Stomach (tissue), 9 donors: Measurements from ENCODE around the gene SORCS2. TPM values are rescaled to one million over a fixed set of nuclear protein-coding genes. Genes with fewer than 3 reads are reported as not detected.

ENCODE experiments used
- DNase-seq, 2 donors: peaks; one replicate each; pipeline versions ENCODE4 v3.0.0 to v3.0.0-alpha.2; 2013 to 2019
- H3K27ac ChIP-seq, 5 donors: fragments of 200-600 bp in 4 of 5; sonication (generic) in 4 of 5; one replicate each; pipeline ENCODE4 v1.5.1; 2013 to 2019; ENCODE audit warnings: mild to moderate bottlenecking in 1 of 5, moderate library complexity in 1 of 5
- H3K27me3 ChIP-seq, 3 donors: fragments of 200-600 bp; sonication (generic); one replicate each; pipeline ENCODE4 v1.5.1; 2017 to 2019; ENCODE audit warnings: mixed run types in 1 of 3
- H3K36me3 ChIP-seq, 4 donors: fragments of 200-600 bp; sonication (generic); 1 replicate in 3 of 4; 2 replicates in 1 of 4; pipeline ENCODE4 v1.5.1; 2016 to 2019
- H3K4me1 ChIP-seq, 4 donors: fragments of 200-600 bp; sonication (generic); one replicate each; pipeline ENCODE4 v1.5.1; 2016 to 2019
- H3K4me3 ChIP-seq, 4 donors: fragments of 200-600 bp; sonication (generic) in 3 of 4; one replicate each; pipeline ENCODE4 v1.5.1; 2016 to 2019; ENCODE audit warnings: mild to moderate bottlenecking in 1 of 4
- H3K9me3 ChIP-seq, 4 donors: fragments of 200-600 bp; sonication (generic); one replicate each; pipeline ENCODE4 v1.5.1; 2016 to 2019
- EP300 ChIP-seq: sonication (generic); formaldehyde crosslinking; IDR thresholded peaks from one replicate; pipeline ENCODE4 v1.6.1; 2017; ENCODE audit warnings: antibody characterized with exemption
- POLR2A ChIP-seq, 4 donors: fragments of 450-650 bp; IDR thresholded peaks; one replicate each; pipeline ENCODE4 v1.6.1; 2016; ENCODE audit warnings: antibody characterized with exemption in 4 of 4, control low read depth in 2 of 4, mild to moderate bottlenecking in 1 of 4, moderate library complexity in 1 of 4
- POLR2AphosphoS5 ChIP-seq, 3 donors: sonication (generic); formaldehyde crosslinking; IDR thresholded peaks; one replicate each; pipeline ENCODE4 v1.6.1; 2016; ENCODE audit warnings: antibody characterized with exemption in 3 of 3
- WGBS, 5 donors: extraction: QIAGEN DNeasy Blood & Tissue Kit in 3 of 5; methylation state at CpG; one replicate each; pipeline versions ENCODE4 v1.1.5 to v1.1.7; 2013 to 2018; 5-methylcytosine and 5-hydroxymethylcytosine counted together
- intact Hi-C: fragments of 100-400 bp; cut with DNase I; formaldehyde crosslinking; loops from one replicate; pipeline ENCODE4 v1.15.1; 2023; ENCODE audit warnings: low total_unique reads
- polyA plus RNA-seq, 3 donors: library from polyadenylated mRNA; stranded (reverse); fragments of 200-250 nt; gene quantifications; one replicate each; pipeline ENCODE4 v1.2.3, GENCODE V29; 2013
- total RNA-seq, 5 donors: library from RNA; depleted of rRNA; stranded (reverse); fragments of >200 nt; gene quantifications; one replicate each; pipeline versions ENCODE4 v1.1.0 to v1.2.3, GENCODE V29; 2014 to 2016
- TF ChIP-seq, protein P1 (sequence below), 7 experiments: fragments of 450-650 bp in 4 of 7; fragments of 200-600 bp in 3 of 7; sonication (generic) in 3 of 7; IDR thresholded peaks; one replicate each; pipeline ENCODE4 v1.5.1; 2016 to 2019; ENCODE audit warnings: antibody characterized with exemption in 7 of 7, control low read depth in 2 of 7, mild to moderate bottlenecking in 1 of 7
- donor health status: healthy with polysubstance abuse.
- donor health status: Bipolar disorder and iron deficiency.
- donor health status: healthy.

The SORCS2 gene
- total and polyA plus RNA-seq, 8 donors, result under 0.01 to 13.0 (median 0.50) TPM; not detected in 1

DNA sequence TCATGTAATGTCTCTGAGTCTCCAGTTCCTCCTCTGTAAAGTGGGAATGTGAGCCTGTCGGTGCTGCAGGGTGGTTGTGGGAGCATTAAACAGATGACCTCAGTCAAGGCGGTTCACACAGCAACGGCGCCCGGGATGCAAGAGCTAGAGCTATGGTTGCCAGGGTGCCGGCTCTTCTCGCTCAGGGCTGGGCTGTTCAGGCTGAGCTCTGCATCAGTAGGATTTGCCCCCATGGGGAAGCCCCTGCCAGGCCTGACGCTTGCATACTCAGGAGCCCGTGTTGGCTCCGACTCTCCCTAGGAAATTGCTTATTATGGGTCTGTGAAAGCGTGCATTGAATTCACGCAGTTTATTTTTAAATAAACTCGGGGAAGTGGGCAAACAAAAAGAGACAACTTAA, 175.1 kb downstream of the SORCS2 start:
- no peak overlapping the region for H3K27ac ChIP-seq
- H3K9me3 ChIP-seq, result no peaks in the 10 kb centered on the region
- H3K4me1 ChIP-seq, result peaks cover 0 to 26% (median 4%) of the 10 kb centered on the region in 4 donors
- H3K4me3 ChIP-seq, result no peak overlapping the region
- intact Hi-C loops, result no loop called here
- TF ChIP-seq, protein P1, sequence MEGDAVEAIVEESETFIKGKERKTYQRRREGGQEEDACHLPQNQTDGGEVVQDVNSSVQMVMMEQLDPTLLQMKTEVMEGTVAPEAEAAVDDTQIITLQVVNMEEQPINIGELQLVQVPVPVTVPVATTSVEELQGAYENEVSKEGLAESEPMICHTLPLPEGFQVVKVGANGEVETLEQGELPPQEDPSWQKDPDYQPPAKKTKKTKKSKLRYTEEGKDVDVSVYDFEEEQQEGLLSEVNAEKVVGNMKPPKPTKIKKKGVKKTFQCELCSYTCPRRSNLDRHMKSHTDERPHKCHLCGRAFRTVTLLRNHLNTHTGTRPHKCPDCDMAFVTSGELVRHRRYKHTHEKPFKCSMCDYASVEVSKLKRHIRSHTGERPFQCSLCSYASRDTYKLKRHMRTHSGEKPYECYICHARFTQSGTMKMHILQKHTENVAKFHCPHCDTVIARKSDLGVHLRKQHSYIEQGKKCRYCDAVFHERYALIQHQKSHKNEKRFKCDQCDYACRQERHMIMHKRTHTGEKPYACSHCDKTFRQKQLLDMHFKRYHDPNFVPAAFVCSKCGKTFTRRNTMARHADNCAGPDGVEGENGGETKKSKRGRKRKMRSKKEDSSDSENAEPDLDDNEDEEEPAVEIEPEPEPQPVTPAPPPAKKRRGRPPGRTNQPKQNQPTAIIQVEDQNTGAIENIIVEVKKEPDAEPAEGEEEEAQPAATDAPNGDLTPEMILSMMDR (IDR thresholded peaks at IDR 0.05), result no peak
- no peak for TF ChIP-seq POLR2A (IDR thresholded peaks at IDR 0.05)
- TF ChIP-seq POLR2AphosphoS5 (IDR thresholded peaks at IDR 0.05), result no peak
- TF ChIP-seq EP300, result no peak
- H3K27me3 ChIP-seq, result peaks cover 0 to 55% (median 21%) of the 10 kb centered on the region in 3 donors
- no peaks in the 10 kb centered on the region for H3K36me3 ChIP-seq
- WGBS, 5 donors, result 26 to 57% (median 43%) methylated on average over 13 of the region's 13 CpGs
- peak in 1 of 2 donors; percentile 48 for DNase-seq

GRCh38 chr4:7367864-7368277, 175.5 kb downstream of the SORCS2 start:
- Histone ChIP-seq H3K9me3 (no peaks in the 10 kb centered on the region), H3K4me1 (peaks cover 0 to 26% (median 4%) of the 10 kb centered on the region in 4 donors), H3K27me3 (peaks cover 0 to 55% (median 21%) of the 10 kb centered on the region in 3 donors), H3K4me3 (no peak overlapping the region), H3K36me3 (no peaks in the 10 kb centered on the region), H3K27ac (no peak overlapping the region)
- intact Hi-C loops, result no loop called here
- TF ChIP-seq EP300 (no peak), POLR2A (IDR thresholded peaks at IDR 0.05) (no peak), POLR2AphosphoS5 (IDR thresholded peaks at IDR 0.05) (no peak)
- TF ChIP-seq, protein P1 (IDR thresholded peaks at IDR 0.05), result no peak
- no peak for DNase-seq
- 47 to 60% (median 57%) methylated on average over 8 of the region's 8 CpGs for WGBS, 5 donors

GRCh38 chr4:7368296-7368695, 176.0 kb downstream of the SORCS2 start:
- Histone ChIP-seq H3K36me3 (no peaks in the 10 kb centered on the region), H3K9me3 (no peaks in the 10 kb centered on the region), H3K27me3 (peaks cover 0 to 55% (median 21%) of the 10 kb centered on the region in 3 donors), H3K4me3 (no peak overlapping the region), H3K4me1 (peaks cover 0 to 26% (median 4%) of the 10 kb centered on the region in 4 donors), H3K27ac (no peak overlapping the region)
- WGBS, 5 donors, result 77 to 82% (median 78%) methylated on average over 1 to 7 of the region's 7 CpGs
- no peak for TF ChIP-seq POLR2AphosphoS5 (IDR thresholded peaks at IDR 0.05)
- TF ChIP-seq, protein P1 (IDR thresholded peaks at IDR 0.05), result no peak
- TF ChIP-seq POLR2A (IDR thresholded peaks at IDR 0.05), result no peak
- no peak for TF ChIP-seq EP300
- DNase-seq, result no peak
- intact Hi-C loops, result no loop called here

DNA sequence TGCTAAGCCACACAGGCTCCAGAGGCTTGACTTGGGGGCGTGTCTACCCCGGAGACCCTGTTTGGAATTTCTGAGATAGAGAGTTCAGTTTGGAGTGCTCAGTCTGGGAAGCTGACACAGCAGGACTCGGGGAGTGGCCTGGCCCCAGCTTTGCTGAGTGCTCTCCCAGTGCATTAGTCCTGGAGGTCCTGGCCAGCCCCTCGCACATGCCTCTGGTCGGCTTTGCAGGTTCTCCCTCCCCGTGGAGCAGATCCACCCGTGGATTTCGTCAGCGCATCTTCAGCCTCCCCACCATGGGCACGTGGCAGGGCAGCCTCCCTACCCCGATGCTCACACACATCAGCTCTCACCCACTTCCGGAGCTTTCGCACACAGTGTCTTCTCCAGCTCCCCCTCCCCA, 177.2 kb downstream of the SORCS2 start:
- Histone ChIP-seq H3K27me3 (peaks cover 0 to 55% (median 21%) of the 10 kb centered on the region in 3 donors), H3K27ac (no peak overlapping the region), H3K36me3 (no peaks in the 10 kb centered on the region), H3K4me1 (peaks cover 0 to 26% (median 4%) of the 10 kb centered on the region in 4 donors), H3K4me3 (no peak overlapping the region), H3K9me3 (no peaks in the 10 kb centered on the region)
- no peak for DNase-seq
- 68 to 82% (median 81%) methylated on average over 12 to 13 of the region's 13 CpGs for WGBS, 5 donors
- intact Hi-C loops, result no loop called here
- TF ChIP-seq POLR2AphosphoS5 (IDR thresholded peaks at IDR 0.05), result no peak
- TF ChIP-seq, protein P1 (IDR thresholded peaks at IDR 0.05), result no peak
- no peak for TF ChIP-seq EP300
- TF ChIP-seq POLR2A (IDR thresholded peaks at IDR 0.05), result no peak
